OCI-LY1 (cell line): ENCODE measurements around the gene ROR2.

ENCODE experiments used
- H2AFZ ChIP-seq: fragments of 200-600 bp; sonication (generic), shearing (Covaris generic); 2 replicates; pipeline ENCODE4 v1.6.0; 2014; ENCODE audit warnings: antibody characterized with exemption, mild to moderate bottlenecking, low read length
- H3F3A ChIP-seq: fragments of 200-600 bp; sonication (generic), shearing (Covaris generic); 2 replicates; pipeline ENCODE4 v1.6.0; 2014; ENCODE audit warnings: mild to moderate bottlenecking, antibody characterized with exemption, low read length, moderate library complexity; ENCODE audit not compliant: insufficient read depth
- H3K27ac ChIP-seq: fragments of 200-600 bp; sonication (generic); 2 replicates; pipeline ENCODE4 v1.5.1; 2014; ENCODE audit warnings: low read length, mixed run types, mild to moderate bottlenecking, low read depth; ENCODE audit not compliant: poor library complexity, severe bottlenecking
- H3K27me3 ChIP-seq: fragments of 200-600 bp; sonication (generic); 2 replicates; pipeline ENCODE4 v1.6.0; 2014; ENCODE audit warnings: antibody characterized with exemption, mild to moderate bottlenecking, low read length, moderate library complexity; ENCODE audit not compliant: insufficient read depth
- H3K36me3 ChIP-seq: fragments of 200-600 bp; sonication (generic); 2 replicates; pipeline ENCODE4 v1.6.1; 2014; ENCODE audit warnings: mild to moderate bottlenecking, antibody characterized with exemption, low read length, moderate library complexity, mixed read lengths; ENCODE audit not compliant: insufficient read depth
- H3K4me1 ChIP-seq: fragments of 200-600 bp; sonication (generic); 2 replicates; pipeline ENCODE4 v1.5.1; 2014; ENCODE audit warnings: mild to moderate bottlenecking, low read length, moderate library complexity; ENCODE audit not compliant: insufficient read depth, severe bottlenecking
- H3K4me2 ChIP-seq: fragments of 200-600 bp; sonication (generic), shearing (Covaris generic); 2 replicates; pipeline ENCODE4 v1.6.1; 2014; ENCODE audit warnings: low read length
- H3K4me3 ChIP-seq: fragments of 200-600 bp; sonication (generic); 2 replicates; pipeline ENCODE4 v1.5.1; 2014; ENCODE audit warnings: low read length, low read depth, mild to moderate bottlenecking, mixed read lengths; ENCODE audit not compliant: poor library complexity, severe bottlenecking
- H3K79me2 ChIP-seq: fragments of 200-600 bp; shearing (Covaris generic); 2 replicates; pipeline ENCODE4 v1.6.1; 2016; ENCODE audit warnings: mixed run types, low read length, mixed read lengths; ENCODE audit not compliant: insufficient read depth
- H3K9ac ChIP-seq: fragments of 200-600 bp; sonication (generic), shearing (Covaris generic); 2 replicates; pipeline ENCODE4 v1.6.1; 2014; ENCODE audit warnings: mild to moderate bottlenecking, low read length, mixed read lengths
- H3K9me2 ChIP-seq: fragments of 200-600 bp; sonication (generic), shearing (Covaris generic); 2 replicates; pipeline ENCODE4 v1.6.1; 2014; ENCODE audit warnings: low read depth, mild to moderate bottlenecking, low read length, mixed read lengths
- H3K9me3 ChIP-seq: fragments of 200-600 bp; shearing (Covaris generic); 2 replicates; pipeline ENCODE4 v1.6.1; 2014; ENCODE audit warnings: low read length, mixed read lengths
- H4K20me1 ChIP-seq: fragments of 200-600 bp; sonication (generic), shearing (Covaris generic); 2 replicates; pipeline ENCODE4 v1.6.0; 2016; ENCODE audit warnings: mild to moderate bottlenecking, low read length; ENCODE audit not compliant: insufficient read depth
- EZH2 ChIP-seq: fragments of 200-600 bp; sonication (generic), shearing (Covaris generic); IDR thresholded peaks from 2 replicates; pipeline ENCODE4 v1.8.0; 2017; ENCODE audit warnings: borderline replicate concordance, mixed run types, mild to moderate bottlenecking, antibody characterized with exemption, low read length, moderate library complexity, mixed read lengths
- TF ChIP-seq, protein P1 (sequence below): fragments of 200-600 bp; sonication (generic), shearing (Covaris generic); IDR thresholded peaks from 2 replicates; pipeline ENCODE4 v1.5.1; 2017; ENCODE audit warnings: mild to moderate bottlenecking, antibody characterized with exemption, low read length, moderate library complexity, mixed read lengths

Gene ROR2

GRCh38 chr9:91758491-91758981, 191.5 kb downstream of the ROR2 start:
- Histone ChIP-seq H3K9me2 (no peaks in the 10 kb centered on the region), H3F3A (no peaks in the 10 kb centered on the region), H3K9ac (no peak overlapping the region), H3K27ac (no peak overlapping the region), H4K20me1 (no peaks in the 10 kb centered on the region), H3K4me1 (no peaks in the 10 kb centered on the region), H3K9me3 (no peaks in the 10 kb centered on the region), H3K27me3 (no peaks in the 10 kb centered on the region), H3K4me3 (no peak overlapping the region), H3K79me2 (no peaks in the 10 kb centered on the region), H2AFZ (no peak overlapping the region), H3K36me3 (no peaks in the 10 kb centered on the region), H3K4me2 (no peak overlapping the region)
- TF ChIP-seq EZH2, result no peak
- TF ChIP-seq, protein P1, sequence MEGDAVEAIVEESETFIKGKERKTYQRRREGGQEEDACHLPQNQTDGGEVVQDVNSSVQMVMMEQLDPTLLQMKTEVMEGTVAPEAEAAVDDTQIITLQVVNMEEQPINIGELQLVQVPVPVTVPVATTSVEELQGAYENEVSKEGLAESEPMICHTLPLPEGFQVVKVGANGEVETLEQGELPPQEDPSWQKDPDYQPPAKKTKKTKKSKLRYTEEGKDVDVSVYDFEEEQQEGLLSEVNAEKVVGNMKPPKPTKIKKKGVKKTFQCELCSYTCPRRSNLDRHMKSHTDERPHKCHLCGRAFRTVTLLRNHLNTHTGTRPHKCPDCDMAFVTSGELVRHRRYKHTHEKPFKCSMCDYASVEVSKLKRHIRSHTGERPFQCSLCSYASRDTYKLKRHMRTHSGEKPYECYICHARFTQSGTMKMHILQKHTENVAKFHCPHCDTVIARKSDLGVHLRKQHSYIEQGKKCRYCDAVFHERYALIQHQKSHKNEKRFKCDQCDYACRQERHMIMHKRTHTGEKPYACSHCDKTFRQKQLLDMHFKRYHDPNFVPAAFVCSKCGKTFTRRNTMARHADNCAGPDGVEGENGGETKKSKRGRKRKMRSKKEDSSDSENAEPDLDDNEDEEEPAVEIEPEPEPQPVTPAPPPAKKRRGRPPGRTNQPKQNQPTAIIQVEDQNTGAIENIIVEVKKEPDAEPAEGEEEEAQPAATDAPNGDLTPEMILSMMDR, result peak; percentile 82

GRCh38 chr9:91757782-91758181, 192.2 kb downstream of the ROR2 start:
- H3K27me3 ChIP-seq, result no peaks in the 10 kb centered on the region

DNA sequence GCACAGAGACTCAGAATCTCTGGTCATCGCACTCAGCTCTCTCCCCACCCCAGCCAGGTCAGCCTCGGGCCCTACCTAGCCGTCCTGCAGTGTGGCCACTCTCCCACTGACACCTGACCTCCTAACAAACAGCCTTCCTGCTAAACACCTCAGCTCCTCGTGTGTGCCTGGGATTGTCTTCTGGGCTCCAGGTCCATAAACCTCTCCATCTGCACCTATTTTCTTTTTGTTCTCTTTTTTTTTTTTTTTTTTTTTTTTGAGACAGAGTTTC, 193.6 kb downstream of the ROR2 start:
- no peaks in the 10 kb centered on the region for H4K20me1 ChIP-seq
- no peaks in the 10 kb centered on the region for H3K36me3 ChIP-seq
- no peaks in the 10 kb centered on the region for H3K27me3 ChIP-seq
- H3K9me2 ChIP-seq, result no peaks in the 10 kb centered on the region
- no peak overlapping the region for H3K9ac ChIP-seq
- H3F3A ChIP-seq, result no peaks in the 10 kb centered on the region
- H3K9me3 ChIP-seq, result no peaks in the 10 kb centered on the region
- H3K27ac ChIP-seq, result no peak overlapping the region
- no peaks in the 10 kb centered on the region for H3K4me1 ChIP-seq
- no peak overlapping the region for H2AFZ ChIP-seq
- no peaks in the 10 kb centered on the region for H3K79me2 ChIP-seq
- TF ChIP-seq, protein P1, result no peak
- TF ChIP-seq EZH2, result no peak
- H3K4me3 ChIP-seq, result no peak overlapping the region
- no peak overlapping the region for H3K4me2 ChIP-seq

More at GRCh38 chr9:91757782-91758181, 192.2 kb downstream of the ROR2 start:
- H3K27ac ChIP-seq, result no peak overlapping the region
- H3K79me2 ChIP-seq, result no peaks in the 10 kb centered on the region
- TF ChIP-seq EZH2, result no peak
- TF ChIP-seq, protein P1, result no peak
- no peaks in the 10 kb centered on the region for H4K20me1 ChIP-seq
- no peak overlapping the region for H3K9ac ChIP-seq
- H3K4me1 ChIP-seq, result no peaks in the 10 kb centered on the region
- no peaks in the 10 kb centered on the region for H3K9me3 ChIP-seq
- H2AFZ ChIP-seq, result no peak overlapping the region
- no peak overlapping the region for H3K4me3 ChIP-seq
- no peak overlapping the region for H3K4me2 ChIP-seq
- no peaks in the 10 kb centered on the region for H3K9me2 ChIP-seq
- no peaks in the 10 kb centered on the region for H3K36me3 ChIP-seq
- H3F3A ChIP-seq, result no peaks in the 10 kb centered on the region
